C4-2B (cell line): ENCODE results near the gene SRSF1.

ENCODE experiments used
- ZFX ChIP-seq: fragments of 450-650 bp; IDR thresholded peaks from 2 replicates; pipeline ENCODE4 v1.6.1; 2017
- TF ChIP-seq, protein P1 (sequence below): fragments of 450-650 bp; conservative IDR thresholded peaks from 2 replicates; pipeline ENCODE4 v1.5.1; 2017; ENCODE audit warnings: mild to moderate bottlenecking

DNA sequence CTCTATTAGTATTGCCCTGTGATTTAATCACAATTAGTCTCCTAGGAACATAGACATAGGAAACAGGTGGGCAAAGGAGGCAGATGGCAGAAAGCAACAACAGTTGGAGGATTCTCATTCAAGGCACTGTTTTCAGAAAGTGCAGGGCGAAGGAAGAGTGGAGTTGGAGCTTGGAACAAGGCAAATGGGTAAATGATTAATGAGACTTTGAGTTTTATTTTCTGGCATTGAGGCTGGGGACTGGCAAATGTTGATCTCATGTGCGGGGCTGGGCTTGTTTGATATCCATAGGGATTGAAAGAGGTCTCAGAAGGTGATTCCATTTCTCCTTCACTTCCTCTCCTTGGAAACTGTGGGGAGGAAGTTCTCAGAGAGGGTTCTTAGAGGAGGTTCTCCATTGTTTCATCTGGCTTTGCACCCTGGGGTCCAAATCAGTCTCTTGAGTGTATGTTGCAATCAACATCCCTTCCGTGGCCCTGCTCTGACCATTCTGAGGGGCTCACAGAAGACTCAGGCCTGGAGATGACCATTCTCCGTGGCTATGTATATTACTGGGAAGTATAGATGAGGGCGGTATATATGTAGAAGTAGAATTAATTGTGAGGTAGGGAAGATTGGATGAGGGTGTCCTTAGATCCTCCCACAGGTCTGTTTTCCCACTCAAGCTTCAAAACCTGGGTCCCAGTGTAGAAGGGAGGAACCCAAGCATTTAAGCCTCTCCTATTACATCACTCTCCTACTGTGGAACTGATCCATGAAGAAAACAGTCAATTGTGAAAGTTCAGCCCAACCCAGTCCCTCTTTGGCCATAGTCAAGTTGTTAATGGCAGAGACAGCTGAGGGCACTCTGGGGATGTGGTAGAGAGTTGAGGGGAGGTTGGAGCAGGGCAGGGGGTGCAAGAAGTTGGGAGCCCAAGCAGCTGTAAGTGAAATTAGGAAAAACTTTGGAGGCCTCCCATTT, 36.5 kb upstream of the SRSF1 start:
- TF ChIP-seq, protein P1, sequence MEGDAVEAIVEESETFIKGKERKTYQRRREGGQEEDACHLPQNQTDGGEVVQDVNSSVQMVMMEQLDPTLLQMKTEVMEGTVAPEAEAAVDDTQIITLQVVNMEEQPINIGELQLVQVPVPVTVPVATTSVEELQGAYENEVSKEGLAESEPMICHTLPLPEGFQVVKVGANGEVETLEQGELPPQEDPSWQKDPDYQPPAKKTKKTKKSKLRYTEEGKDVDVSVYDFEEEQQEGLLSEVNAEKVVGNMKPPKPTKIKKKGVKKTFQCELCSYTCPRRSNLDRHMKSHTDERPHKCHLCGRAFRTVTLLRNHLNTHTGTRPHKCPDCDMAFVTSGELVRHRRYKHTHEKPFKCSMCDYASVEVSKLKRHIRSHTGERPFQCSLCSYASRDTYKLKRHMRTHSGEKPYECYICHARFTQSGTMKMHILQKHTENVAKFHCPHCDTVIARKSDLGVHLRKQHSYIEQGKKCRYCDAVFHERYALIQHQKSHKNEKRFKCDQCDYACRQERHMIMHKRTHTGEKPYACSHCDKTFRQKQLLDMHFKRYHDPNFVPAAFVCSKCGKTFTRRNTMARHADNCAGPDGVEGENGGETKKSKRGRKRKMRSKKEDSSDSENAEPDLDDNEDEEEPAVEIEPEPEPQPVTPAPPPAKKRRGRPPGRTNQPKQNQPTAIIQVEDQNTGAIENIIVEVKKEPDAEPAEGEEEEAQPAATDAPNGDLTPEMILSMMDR: no peak
- TF ChIP-seq ZFX: no peak
